ENCODE results near the gene PPP2R3A. TPM values are rescaled to one million over a fixed set of nuclear protein-coding genes. Genes with fewer than 3 reads are reported as not detected.
A peak's percentile ranks its signal among the peaks of the same experiment; 100 is the strongest.

The PPP2R3A gene
- total and polyA plus RNA-seq, 2 experiments from 2014 or later: 18.3 to 43.9 TPM

- peaks cover 16% of the 10 kb centered on the region for H3K4me1 ChIP-seq (ENCODE audit: low read depth)
- no peak overlapping the region for H3K4me3 ChIP-seq
- peaks cover 11% of the 10 kb centered on the region for H3K36me3 ChIP-seq
- DNase-seq (ENCODE audit: low read depth in 1 of 2, low spot score in 1 of 2): no peak
- TF ChIP-seq, protein P1, sequence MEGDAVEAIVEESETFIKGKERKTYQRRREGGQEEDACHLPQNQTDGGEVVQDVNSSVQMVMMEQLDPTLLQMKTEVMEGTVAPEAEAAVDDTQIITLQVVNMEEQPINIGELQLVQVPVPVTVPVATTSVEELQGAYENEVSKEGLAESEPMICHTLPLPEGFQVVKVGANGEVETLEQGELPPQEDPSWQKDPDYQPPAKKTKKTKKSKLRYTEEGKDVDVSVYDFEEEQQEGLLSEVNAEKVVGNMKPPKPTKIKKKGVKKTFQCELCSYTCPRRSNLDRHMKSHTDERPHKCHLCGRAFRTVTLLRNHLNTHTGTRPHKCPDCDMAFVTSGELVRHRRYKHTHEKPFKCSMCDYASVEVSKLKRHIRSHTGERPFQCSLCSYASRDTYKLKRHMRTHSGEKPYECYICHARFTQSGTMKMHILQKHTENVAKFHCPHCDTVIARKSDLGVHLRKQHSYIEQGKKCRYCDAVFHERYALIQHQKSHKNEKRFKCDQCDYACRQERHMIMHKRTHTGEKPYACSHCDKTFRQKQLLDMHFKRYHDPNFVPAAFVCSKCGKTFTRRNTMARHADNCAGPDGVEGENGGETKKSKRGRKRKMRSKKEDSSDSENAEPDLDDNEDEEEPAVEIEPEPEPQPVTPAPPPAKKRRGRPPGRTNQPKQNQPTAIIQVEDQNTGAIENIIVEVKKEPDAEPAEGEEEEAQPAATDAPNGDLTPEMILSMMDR (IDR thresholded peaks at IDR 0.05; ENCODE audit: low read depth, low read length): no peak
- H3K27me3 ChIP-seq: no peaks in the 10 kb centered on the region
- H3K9me3 ChIP-seq (ENCODE audit: low read depth): no peaks in the 10 kb centered on the region
- H3K27ac ChIP-seq: no peak overlapping the region
Observed at GRCh38 chr3:136068708-136069107, 103.2 kb downstream of the PPP2R3A start.

- Histone ChIP-seq H3K4me3 (no peak overlapping the region), H3K27ac (peak overlapping the region; percentile 83), H3K4me1 (ENCODE audit: low read depth) (peaks cover 16% of the 10 kb centered on the region), H3K27me3 (no peaks in the 10 kb centered on the region), H3K9me3 (ENCODE audit: low read depth) (no peaks in the 10 kb centered on the region), H3K36me3 (peaks cover 11% of the 10 kb centered on the region)
- TF ChIP-seq, protein P1 (IDR thresholded peaks at IDR 0.05; ENCODE audit: low read depth, low read length): no peak
- no peak for DNase-seq (ENCODE audit: low read depth in 1 of 2, low spot score in 1 of 2)
Observed at GRCh38 chr3:136069933-136070332, 104.4 kb downstream of the PPP2R3A start.

DNA sequence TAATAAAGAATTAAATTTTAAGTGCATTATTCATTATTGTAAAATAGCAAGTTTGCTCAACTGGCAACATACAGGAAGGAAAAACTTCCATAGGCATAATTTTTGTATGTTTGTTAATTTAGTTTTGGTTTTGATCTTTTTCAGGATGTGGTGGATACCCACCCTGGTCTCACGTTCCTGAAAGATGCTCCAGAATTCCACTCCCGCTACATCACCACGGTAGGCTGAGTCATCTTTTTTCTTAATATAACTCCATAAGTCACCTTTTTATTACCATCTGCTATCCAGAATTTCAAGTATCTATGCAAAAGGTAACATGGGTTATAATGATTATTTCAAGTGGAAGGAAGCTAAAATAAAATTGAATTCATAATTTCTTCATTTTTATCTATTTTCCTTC lies 104.8 kb downstream of the PPP2R3A start:
- TF ChIP-seq, protein P1 (IDR thresholded peaks at IDR 0.05; ENCODE audit: low read depth, low read length): no peak
- peak in 1 of 2 donors; percentile 64 for DNase-seq (ENCODE audit: low read depth in 1 of 2, low spot score in 1 of 2)
- H3K36me3 ChIP-seq: peaks cover 11% of the 10 kb centered on the region
- H3K4me1 ChIP-seq (ENCODE audit: low read depth): peaks cover 17% of the 10 kb centered on the region
- H3K27me3 ChIP-seq: no peaks in the 10 kb centered on the region
- peak overlapping the region; percentile 83 for H3K27ac ChIP-seq
- H3K4me3 ChIP-seq: no peak overlapping the region
- no peaks in the 10 kb centered on the region for H3K9me3 ChIP-seq (ENCODE audit: low read depth)

DNA sequence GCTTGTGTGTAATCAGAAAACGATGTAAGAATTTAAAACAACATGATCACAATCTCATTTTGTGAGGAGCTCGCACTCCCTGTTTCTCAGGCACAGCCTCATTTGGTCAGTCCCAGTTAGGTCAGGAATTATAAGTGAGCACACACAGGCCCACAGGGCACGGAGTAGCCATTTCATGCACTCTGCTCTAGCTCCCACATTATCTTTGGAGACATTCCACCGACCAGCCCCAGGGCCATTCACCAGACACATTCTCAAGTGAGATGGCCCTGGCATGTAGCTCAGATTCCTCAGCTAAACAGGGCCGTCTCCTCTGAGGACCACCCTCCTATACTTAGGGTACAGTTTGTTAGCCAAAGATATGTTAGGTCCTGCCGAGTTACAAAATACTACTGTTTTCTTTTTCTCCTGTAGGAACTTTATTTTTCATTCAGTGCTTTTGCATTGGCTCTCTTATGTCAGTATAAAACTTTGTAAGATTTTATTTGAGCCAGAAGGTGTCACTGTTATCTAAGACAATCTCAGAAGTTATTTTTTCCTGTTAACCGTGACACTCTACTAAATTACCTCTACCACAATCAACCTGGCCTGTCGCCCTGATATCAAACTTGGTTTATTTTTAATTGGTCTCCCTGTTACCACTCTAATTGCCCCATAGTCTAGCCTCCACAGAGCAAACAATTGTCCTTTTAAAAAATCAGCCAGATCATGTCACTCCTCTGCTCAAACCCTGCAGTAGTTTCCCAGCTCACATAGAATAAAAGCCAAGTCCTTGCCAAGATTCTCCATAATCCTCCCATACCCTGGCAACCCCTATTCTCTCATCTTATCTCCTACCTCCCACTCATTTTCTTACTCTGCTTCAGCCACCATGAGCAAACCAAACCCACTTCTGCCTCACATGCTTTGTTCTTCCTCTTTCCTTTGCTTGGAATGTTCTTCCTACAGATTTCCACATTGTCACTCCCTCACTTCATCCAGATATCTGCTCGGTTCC lies 105.7 kb downstream of the PPP2R3A start:
- no peaks in the 10 kb centered on the region for H3K27me3 ChIP-seq
- peak; percentile 56 to 81 for DNase-seq (ENCODE audit: low read depth in 1 of 2, low spot score in 1 of 2)
- no peaks in the 10 kb centered on the region for H3K9me3 ChIP-seq (ENCODE audit: low read depth)
- TF ChIP-seq, protein P1 (IDR thresholded peaks at IDR 0.05; ENCODE audit: low read depth, low read length): no peak
- peaks cover 9% of the 10 kb centered on the region for H3K36me3 ChIP-seq
- peak overlapping the region; percentile 83 for H3K27ac ChIP-seq
- H3K4me3 ChIP-seq: no peak overlapping the region
- peaks cover 24% of the 10 kb centered on the region for H3K4me1 ChIP-seq (ENCODE audit: low read depth)

GRCh38 chr3:136074546-136075170 lies 109.1 kb downstream of the PPP2R3A start:
- H3K27me3 ChIP-seq: no peaks in the 10 kb centered on the region
- peaks cover 24% of the 10 kb centered on the region for H3K4me1 ChIP-seq (ENCODE audit: low read depth)
- peak overlapping the region; percentile 57 for H3K27ac ChIP-seq
- H3K4me3 ChIP-seq: no peak overlapping the region
- peaks cover 1% of the 10 kb centered on the region for H3K36me3 ChIP-seq
- H3K9me3 ChIP-seq (ENCODE audit: low read depth): no peaks in the 10 kb centered on the region
- TF ChIP-seq, protein P1 (IDR thresholded peaks at IDR 0.05; ENCODE audit: low read depth, low read length): no peak
- DNase-seq (ENCODE audit: low read depth in 1 of 2, low spot score in 1 of 2): peak in 1 of 2 donors; percentile 23
